ENCODE data around the gene XPO5.
A peak's percentile ranks its signal among the peaks of the same experiment; 100 is the strongest.
"Not testable (repeated sequence)": the region's sequence is repeated elsewhere in the genome, so short reads cannot be mapped to it uniquely, and the experiment has no call there.

XPO5 gene

DNA sequence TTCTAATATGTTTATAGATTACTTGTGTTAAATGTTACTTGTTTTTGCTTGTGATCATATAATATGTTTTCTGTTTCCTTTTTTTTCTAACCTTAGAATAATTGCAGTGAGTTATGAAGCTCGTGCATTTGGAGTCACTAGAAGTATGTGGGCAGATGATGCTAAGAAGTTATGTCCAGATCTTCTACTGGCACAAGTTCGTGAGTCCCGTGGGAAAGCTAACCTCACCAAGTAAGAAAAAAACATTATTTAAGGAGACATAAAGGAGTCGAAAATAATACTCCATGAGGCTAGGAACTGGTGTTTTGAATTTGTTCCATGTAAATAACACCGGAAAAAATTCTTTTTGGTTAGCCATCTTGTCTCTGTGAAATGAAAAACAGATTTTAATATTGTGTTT, 7.1 kb upstream of the XPO5 start:
- no peak for DNase-seq

DNA sequence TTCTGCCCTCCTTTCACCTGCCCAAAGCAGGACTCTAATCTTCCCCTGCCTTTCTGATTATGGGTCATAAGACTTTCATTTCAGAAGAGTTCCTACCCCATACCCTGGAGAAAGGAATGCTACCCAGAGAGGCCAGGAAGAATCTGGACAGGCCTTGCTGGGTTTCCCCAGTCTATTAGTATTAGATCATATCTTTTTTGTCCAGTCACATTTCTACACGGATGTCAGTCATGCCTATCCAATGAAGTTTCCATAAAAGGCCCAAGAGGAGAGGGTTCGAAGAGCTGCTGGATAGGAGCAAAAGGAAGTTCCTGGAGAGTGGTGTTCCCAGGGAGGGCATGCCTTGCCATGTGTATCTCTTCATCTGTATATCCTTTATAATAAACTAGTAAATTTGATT, 3.3 kb upstream of the XPO5 start:
- DNase-seq, result no peak

DNA sequence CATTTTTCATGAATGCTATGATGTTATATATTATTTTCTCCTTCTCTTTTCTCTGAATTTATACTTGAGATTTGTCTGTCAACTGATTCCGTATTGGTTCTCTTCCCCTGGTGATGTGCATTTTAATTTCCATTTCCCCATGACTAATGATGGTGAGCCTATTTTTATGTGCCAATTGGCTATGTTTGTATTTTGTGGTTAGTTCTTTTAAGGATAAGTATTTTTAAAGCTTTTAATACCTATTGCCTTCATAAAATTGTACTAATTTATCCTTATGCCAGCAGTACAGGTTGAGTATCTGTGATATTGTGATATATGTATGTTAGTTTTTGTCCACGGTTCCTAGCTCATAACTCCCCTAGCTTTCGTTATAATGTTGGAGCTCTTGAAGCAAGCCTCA, 2.9 kb upstream of the XPO5 start:
- DNase-seq, result no peak

DNA sequence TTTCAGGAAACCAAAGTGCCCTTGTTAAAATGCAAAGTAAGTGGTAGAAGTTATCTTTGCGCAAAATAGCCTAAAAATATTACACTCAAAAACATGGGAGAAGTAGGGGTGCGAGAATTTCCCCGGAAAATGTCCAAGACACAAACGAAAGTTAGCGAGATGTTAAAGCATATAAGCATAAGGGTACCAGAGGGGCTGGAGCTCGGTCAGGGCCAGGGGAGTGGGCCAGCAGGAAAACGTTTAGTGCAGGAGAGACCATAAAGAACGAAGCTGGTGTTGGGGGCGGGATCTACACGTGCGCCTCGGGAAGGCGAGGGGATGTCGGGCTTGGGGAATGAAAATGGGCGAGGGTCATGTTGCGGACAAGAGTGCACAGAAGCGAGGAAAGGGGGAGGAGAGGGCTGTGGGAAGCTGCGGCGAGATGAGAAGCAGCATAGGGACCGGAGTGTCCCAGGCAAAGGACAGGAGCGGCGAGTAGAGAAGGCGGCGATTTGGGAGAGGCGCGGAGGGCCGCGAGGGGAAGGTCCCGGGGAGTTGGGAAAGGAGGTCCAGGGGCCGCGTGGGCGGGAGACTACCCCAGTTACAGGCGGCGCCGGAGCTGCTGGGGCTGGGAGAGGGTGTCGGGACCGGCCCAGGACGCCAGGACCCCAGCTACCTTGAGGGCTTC, 600 bp downstream of the XPO5 start:
- DNase-seq, result no peak

DNA sequence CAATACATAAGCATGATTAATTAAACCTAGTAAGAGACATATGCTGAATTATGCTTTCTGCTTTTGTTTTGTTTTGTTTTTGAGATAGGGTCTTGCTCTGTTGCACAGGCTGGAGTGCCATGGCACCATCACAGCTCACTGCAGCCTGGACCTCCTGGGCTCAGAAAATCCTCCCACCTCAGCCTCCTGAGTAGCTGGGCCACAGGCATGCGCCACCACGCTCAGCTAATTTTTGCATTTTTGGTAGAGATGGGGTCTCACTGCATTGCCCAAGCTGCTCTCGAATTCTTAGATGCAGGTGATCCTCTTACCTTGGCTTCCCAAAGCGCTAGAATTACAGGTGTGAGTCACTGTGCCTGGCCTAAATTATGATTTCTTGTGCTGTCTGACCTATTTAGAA, 3.8 kb downstream of the XPO5 start:
- no peak for DNase-seq

DNA sequence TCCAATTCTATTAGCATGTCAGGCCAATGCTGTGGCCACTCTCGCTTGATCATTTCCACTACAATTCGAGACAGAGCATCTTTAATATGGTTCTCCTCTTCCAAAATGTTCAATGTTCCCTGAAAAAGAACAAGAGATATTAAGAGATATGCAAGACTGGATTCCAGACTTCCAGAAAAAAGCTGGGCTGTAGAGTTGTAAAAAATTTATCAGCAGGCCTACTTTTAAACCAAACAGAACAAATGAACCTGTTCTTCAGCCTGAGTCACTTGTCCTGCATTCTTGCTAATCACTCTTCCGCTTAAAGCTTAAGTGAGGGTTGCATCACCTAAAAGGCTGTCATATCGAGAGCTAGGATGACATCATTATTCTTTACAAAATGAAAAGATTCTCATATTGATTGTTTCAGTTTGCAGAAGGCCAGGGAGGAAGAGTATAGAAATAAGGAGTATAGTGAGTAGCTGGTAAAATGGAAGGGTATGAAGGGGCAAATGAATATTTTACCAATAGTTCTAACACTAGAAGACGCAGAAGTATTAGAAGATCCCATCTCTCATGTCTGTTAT, 4.9 kb downstream of the XPO5 start:
- no peak for DNase-seq

DNA sequence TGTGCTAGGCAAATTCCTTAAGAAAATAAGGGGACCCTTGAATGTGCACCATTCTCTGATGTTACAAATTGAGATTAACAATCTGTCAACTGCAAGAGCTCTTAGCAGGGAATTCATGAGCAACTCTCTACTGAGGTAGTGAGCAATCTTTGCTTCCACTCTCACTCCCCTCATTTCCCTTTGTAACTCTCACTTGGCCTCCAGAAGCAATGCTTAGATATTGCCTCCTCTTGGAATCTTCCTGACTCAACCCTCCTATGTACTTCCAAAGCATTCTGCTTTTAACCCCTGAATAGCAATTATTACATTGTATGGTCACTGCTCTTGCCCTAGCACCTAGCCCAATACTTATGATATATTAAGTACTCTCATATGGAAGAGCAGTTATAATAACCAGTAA, 16.5 kb downstream of the XPO5 start:
- no peak for DNase-seq

DNA sequence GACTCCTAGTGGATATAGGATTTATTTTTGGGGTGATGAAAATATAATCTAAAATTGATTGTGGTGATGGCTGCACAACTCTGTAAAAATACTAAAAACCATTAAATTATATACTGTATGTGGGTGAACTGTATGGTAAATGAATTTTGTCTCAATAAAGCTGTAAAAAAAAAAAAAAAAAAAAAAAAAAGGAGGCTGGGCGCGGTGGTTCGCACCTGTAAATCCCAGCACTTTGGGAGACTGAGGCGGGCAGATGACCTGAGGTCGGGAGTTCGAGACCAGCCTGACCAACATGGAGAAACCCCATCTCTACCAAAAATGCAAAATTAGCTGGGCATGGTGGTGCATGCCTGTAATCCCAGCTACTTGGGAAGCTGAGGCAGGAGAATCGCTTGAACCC, 18.2 kb downstream of the XPO5 start:
- DNase-seq, result not testable (repeated sequence)

DNA sequence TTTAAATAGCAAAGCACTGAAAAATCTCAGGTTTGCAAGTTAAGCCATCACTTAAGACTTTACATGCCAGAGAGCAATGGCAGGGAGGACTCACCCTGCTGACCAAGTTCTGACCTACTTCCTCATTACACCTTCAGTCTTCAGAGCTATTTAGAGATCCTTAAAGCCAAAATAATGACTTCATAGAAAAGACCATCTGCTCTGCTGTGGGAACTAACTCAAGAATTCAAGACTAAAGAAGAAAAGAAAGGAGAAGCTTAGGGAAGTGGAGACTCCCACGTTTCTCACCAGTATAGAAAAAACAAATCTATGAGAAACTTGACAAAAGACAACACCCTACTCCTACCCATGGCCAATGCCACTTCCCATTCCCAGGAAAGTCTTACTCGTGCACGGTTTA, 28.6 kb downstream of the XPO5 start:
- no peak for DNase-seq

DNA sequence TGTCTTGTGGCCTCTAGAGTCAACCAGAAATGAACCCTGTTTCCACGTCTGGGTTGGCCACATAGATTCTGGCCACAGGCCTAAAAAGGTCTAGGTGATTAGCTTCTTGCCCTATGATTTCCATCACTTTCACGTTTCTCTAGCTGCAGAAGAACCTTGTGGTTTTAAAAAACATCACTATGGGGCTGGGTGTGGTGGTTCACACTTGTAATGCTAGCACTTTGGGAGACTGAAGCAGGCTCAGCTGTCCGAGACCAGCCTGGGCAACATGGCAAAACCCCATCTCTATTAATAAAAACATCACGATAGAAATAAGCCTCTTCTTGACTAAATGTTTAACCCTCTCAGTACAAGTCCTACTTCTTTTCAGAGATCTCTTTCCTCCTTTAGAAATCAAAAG, 31.4 kb downstream of the XPO5 start:
- no peak for DNase-seq

DNA sequence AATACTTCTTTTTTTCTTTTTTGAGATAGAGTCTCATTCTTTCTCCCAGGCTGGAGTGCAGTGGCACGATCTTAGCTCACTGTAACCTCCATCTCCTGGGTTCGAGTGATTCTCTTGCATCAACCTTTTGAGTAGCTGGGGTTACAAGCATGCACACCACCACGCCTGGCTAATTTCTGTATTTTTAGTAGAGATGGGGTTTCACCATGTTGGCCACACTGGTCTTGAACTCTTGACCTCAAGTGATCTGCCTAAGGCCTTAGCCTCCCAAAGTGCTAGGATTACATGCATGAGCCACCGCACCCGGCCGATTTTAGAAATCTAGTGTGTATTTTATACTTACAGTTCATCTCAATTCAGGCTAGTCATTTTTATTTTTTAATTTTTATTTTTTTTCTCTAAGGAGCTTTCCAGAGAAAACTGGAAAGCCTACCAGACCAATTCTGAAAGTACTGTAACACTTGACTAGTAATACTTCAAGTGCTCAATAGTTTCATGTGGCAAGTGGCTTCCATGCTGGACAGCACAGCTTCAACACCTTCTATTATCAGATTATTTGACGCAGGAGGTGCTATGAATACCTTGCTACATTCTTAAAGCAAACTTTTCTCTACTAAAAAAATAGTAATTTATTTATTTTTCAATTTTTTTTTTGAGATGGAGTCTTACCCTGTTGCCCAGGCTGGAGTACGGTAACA, 33.9 kb downstream of the XPO5 start:
- no peak for DNase-seq

DNA sequence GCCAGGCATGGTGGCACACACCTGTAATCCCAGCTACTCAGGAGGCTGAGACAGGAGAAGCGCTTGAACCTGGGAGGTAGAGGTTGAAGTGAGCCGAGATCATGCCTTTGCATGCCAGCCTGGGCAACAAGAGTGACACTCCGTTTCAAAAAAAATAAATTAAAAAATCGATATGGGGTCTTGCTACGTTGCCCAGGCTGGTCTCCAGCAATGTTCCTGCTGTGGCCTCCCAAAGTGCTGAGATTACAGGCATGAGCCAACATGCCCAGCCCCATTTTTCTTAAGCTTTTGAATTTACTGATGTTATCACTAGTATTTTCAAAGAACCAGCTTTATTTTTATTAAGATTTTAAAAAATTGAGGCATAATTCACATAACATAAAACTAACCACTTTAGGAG, 35.3 kb downstream of the XPO5 start:
- DNase-seq, result no peak

DNA sequence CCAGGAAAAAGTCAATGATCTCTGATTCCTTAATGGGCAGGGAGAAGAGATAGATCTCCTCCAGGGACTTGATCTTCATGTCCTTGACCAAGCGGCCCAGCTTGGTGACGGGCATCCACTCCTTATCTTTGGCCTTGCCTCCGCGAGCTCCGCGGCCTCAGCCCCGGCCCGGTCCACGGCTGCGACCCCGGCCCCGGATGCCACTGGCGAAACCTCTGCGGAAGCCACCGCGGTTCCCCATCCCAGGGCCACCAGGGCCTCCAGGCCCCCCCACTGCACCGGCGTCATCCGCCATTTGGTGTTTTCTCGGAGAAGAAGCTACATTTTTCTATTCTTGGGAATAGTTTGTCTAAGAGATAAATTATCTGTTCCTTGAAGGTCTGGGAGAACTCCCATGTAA, 36.4 kb downstream of the XPO5 start:
- not testable (repeated sequence) for DNase-seq

DNA sequence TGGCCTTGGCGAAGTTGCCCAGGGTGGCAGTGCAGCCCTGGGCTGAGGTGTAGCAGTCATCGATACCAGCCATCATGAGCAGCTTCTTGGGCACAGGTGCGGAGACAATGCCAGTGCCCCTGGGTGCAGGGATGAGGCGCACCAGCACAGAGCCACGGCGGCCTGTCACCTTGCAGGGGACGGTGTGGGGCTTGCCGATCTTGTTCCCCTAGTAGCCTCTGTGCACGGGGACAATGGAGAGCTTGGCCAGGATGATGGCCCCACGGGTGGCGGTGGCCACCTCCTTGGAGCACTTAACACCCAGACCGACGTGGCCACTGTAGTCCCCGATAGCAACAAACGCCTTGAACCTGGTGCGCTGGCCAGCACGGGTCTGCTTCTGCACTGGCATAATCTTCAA, 36.9 kb downstream of the XPO5 start:
- not testable (repeated sequence) for DNase-seq

DNA sequence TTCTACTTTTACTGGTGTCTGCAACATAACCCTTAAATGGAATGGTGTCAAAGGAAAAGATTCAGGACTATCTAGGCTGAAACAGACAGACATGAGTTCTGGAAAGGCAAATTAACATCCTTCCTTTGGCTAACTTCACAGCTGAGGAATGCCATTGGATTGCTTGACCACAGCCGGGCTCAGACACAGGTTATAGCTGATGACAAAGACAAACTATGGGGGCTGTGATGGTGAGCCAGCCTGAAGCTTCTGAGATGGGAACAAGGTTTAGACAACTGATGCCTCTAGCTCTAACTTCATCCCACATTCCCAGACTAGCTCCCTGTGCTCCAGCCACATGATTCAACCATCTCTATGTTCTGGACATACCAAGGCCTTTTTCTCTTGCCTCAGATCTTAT, 43.6 kb downstream of the XPO5 start:
- DNase-seq, result no peak

DNA sequence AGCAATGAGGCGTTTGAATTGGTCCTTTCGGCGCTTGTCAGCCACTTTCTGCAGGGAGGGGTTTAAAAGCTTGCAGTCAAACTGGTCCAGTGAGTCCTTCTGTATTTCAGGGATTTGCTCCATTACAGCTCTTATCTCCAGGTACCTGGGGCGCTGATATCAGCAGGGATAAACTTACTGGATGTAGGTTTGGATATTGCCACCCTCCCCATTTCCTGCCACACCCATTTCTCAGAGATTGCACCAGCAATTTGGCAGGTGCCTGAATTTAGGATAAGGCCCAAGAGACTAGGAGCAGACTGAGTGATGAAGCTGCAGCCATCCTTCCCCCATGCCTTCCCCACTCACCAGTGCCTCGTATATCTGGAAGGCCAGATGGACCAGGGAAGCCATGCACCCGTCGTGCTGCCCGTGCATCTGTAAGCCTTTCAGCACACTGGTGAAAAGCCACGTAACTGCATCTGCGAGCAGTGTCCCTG, 51.3 kb downstream of the XPO5 start:
- no peak for DNase-seq

DNA sequence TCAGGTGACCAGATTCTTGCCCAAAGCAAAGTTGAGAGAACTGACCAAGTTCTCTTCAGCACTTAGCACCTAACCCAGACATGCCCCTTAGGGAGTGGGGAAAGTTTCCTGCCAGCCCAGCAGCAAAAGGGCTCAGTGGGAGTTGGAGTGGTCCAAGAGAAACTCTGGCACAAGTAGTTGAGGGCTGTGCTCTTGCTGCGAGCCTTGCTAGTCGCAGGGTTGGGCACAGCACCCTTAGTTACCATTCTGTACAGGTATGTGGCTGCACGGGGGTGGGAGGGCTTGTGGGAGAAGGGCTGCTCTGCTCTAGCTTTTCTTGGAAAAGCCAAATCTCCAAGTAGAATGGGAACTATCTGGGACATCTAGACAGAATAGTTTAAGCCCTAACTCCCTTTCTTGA, 52.6 kb downstream of the XPO5 start:
- DNase-seq, result no peak

DNA sequence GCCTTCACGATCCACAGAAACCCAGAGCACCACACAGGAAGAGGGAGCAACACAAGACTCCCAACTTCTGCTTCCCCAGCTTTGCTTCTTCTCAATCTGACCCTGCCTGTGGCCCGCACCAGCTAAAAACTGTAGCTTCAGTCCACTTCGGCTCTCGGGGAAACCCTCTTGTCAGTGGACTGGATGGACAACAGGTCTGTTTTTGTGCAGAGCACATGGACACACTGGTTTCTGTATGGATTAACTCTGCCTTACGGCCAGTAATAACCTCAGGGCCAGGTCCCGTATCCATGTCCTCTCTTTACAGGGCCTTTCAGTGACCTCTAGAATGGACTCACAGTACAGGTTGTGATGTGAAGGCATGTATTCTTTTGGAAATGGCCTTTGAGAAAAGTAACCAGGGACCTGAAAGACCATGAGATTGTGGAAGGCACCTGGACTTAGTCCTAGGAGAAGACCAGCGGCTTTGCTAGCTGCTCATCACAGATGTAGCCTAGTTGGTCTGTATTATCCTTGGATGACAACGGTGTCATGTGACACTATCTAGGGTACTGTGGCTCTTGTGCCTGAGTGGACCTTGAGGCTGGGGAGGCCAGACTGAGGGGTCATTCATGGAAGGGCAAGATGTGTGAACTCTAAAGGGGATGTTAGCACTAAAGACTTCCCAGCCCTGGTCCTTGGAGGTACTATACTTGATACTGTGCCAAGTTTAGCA, 53.1 kb downstream of the XPO5 start:
- DNase-seq, result no peak

DNA sequence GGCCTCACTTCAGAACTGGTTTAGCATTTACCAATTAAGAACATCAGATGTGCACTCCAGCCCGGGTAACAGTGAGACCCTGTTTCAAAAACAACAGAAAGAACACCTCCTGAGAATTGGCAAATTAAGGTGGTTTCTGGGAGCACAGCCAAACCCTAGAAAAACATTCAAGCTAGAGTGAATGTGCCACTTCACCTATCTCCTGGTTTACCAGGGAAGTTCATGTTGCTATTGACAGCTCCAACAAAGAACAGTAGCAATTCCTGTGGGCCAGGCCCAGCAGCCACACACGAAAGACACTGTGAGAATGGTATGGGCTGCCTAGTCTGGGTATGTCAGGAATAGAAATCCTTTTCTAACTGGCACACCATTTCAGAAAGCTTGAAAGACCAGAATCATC, 54.0 kb downstream of the XPO5 start:
- no peak for DNase-seq

DNA sequence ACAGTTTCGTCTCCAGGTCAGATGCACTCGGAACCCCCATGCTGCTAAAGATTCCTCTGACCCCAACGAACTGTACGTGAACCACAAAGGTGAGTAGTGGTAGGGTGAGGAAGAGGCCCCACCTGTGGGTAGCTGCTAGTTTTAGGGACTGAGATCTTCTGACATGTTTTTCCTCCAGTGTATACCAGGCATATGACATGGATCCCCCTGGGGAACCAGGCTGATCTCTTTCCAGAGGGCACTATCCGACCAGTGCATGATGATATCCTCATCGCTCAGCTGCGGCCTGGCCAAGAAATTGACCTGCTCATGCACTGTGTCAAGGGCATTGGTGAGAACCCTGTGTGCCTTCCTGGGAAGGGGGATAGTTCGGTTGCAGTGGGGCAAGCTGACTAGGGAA, 55.7 kb downstream of the XPO5 start:
- DNase-seq, result no peak

DNA sequence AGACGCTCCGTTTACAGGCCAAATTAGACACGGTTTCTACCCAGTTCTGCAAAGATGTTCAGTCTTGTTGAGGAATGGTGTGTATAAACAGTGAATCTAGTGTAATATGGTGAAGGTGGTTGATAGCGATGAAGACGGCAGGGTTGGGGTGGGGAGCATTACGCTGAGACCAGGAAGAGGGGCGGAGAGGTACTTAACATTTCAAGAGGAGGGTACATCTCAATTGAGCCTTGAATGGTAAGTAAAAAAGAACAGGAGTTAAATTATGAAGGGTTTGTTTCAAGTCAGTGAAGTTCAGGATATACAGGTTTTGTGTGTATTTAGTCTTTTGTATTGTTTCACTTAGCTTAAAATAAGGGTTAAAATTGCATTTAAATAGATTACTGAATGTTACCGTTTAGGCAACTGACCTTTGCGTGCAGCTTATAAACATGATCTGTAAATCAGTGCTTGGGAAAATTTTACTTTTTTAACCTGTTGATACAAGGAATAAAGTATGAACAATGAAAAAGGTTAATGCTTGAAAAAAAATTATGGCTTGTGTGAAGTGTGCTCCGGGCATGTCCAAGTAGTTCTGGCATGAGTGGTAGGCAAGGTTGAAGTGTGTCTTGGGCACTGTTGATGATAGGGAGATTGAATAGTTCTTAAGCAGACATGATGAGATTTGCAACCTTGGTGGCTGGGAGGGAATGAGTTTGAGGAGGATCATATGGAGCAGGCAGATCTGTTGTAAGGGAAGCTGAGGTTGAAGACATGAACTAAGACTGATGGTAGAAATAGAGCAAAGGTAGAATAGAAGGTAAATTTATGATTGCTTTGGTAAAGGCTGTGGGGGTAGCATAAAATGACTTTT, 58.1 kb downstream of the XPO5 start:
- DNase-seq, result no peak

DNA sequence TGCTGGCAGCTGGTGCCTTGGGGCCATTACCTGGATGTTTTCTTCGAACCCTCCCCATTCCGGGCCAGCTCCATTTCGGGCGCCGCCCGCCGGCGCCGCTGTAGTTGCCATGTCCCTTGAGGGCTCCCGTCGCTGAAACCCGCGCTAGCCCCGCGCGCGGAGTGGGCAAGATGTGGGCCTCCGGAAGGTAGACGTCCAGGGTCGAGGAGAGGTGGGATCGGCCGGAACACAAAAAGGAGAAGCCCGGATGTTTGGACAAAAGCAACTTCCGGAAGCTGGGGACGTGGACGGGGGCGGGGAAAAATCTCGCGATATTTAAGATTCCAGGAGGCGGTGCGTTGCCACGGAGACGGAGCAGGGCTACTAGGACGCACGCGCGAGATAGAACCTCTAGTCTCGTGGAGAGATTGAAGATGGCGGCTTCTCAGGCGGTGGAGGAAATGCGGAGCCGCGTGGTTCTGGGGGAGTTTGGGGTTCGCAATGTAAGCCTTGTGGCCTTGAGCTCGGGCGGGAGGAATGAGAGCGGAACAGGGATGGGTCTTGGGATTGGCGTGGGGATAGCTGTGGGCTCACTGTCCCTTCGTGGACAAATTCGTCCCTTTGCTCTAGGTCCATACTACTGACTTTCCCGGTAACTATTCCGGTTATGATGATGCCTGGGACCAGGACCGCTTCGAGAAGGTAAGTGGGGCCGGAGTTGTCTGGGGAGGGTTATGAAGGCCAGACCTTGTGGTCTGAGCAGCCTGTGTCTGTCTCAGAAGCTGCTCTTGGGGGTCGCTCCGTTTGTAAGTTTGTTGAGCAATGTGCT, 58.9 kb downstream of the XPO5 start, which contains the start of the genes POLR1C and YIPF3:
Gene POLR1C (plus strand): TSS at position 393 of the 808 bp plus-strand sequence. CDS start 21 bp downstream, at position 414.
Gene YIPF3 (minus strand): TSS at position 230 of the 808 bp plus-strand sequence. CDS start 119 bp downstream, at position 111.
- DNase-seq, result peak; percentile 92
